ENCODE data around the gene PI4KB.

PI4KB gene

DNA sequence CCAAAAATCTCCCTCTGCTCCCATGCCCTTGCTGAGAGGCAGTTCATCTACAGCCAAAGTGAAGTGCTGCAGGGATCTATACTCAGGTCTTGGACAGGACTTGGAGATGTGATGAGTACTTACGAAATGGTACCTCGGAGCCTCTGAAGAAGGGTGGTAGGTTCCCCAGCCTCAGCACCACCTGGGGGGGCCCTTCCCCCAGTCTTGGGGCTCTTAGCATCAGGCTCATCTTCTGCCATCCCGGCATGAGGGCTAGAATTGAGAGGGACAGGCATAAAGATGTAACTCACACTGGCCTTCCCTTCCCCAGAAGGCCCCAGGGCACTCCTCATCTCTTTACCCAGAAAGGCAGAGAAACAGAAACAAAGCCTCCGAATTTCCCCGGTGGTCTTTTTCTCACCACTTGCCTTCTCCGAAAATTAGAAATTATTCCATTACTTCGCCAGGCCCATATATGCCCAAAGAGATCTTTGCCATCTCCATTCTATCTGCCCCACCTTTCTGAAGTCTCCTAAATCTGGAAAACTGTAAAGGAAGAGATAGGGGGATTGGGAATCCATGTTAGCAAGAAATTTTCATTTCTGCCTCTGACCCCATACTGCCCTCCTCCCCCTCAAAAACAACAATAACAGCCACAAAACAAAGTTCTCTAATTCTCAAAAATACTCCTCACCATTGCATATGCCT lies 19.0 kb upstream of the PI4KB start:
- peak overlapping the region; percentile 78 for H2BK12ac ChIP-seq (ENCODE audit: low read length)
- H2AFZ ChIP-seq (ENCODE audit: low read length): peak overlapping the region; percentile 86
- peak overlapping the region; percentile 63 for H3K9ac ChIP-seq (ENCODE audit: low read depth, low read length, poor library complexity)
- peak overlapping the region; percentile 99 for H3K27ac ChIP-seq (replicated peaks; ENCODE audit: low read length)
- H4K91ac ChIP-seq (ENCODE audit: low read depth, low read length, poor library complexity): no peak overlapping the region
- peaks cover 31 to 40% of the 10 kb centered on the region in 2 donors for H3K36me3 ChIP-seq (replicated peaks in 1 of 2; ENCODE audit: control insufficient read depth in 2 of 2, insufficient read depth in 2 of 2, low read length in 2 of 2)
- H3K27me3 ChIP-seq (ENCODE audit: control insufficient read depth in 3 of 3, insufficient read depth in 3 of 3, low read depth in 1 of 3, low read length in 3 of 3): no peaks in the 10 kb centered on the region
- H2AK5ac ChIP-seq (ENCODE audit: low read depth, low read length): peak overlapping the region; percentile 76
- H3K9me3 ChIP-seq (replicated peaks in 1 of 2; ENCODE audit: control insufficient read depth in 2 of 2, insufficient read depth in 1 of 2, low read depth in 1 of 2, low read length in 2 of 2): no peaks in the 10 kb centered on the region
- H2BK120ac ChIP-seq (ENCODE audit: low read depth, low read length): no peak overlapping the region
- no peak overlapping the region for H3K4ac ChIP-seq (ENCODE audit: low read length)
- H3K23ac ChIP-seq (ENCODE audit: low read depth, low read length, poor library complexity): no peak overlapping the region
- peak overlapping the region; percentile 59 for H3K4me2 ChIP-seq (ENCODE audit: insufficient read depth, low read length, poor library complexity, severe bottlenecking)
- no peak overlapping the region for H4K8ac ChIP-seq (ENCODE audit: low read depth, low read length)
- peaks cover 12 to 14% of the 10 kb centered on the region in 2 donors for H3K4me1 ChIP-seq (ENCODE audit: control insufficient read depth in 2 of 2, insufficient read depth in 1 of 2, low read depth in 1 of 2, low read length in 2 of 2)
- H3K4me3 ChIP-seq (ENCODE audit: low read length in 2 of 2): peak overlapping the region; percentile 62 to 74
- H2BK15ac ChIP-seq (ENCODE audit: low read length): no peak overlapping the region
- peak overlapping the region; percentile 46 for H2BK5ac ChIP-seq (ENCODE audit: low read length)
- no peak for DNase-seq (ENCODE audit: low spot score)
- H3K14ac ChIP-seq (ENCODE audit: low read length): no peak overlapping the region
- peak overlapping the region; percentile 51 for H3K18ac ChIP-seq (ENCODE audit: low read length)
- no CpG with 5 or more reads among the region's 7 CpGs for WGBS, 2 donors (ENCODE audit: extremely low coverage in 2 of 2, insufficient read length in 2 of 2, insufficient replicate concordance in 1 of 2)
- peaks cover 6% of the 10 kb centered on the region for H3K79me1 ChIP-seq (ENCODE audit: low read depth, low read length)

DNA sequence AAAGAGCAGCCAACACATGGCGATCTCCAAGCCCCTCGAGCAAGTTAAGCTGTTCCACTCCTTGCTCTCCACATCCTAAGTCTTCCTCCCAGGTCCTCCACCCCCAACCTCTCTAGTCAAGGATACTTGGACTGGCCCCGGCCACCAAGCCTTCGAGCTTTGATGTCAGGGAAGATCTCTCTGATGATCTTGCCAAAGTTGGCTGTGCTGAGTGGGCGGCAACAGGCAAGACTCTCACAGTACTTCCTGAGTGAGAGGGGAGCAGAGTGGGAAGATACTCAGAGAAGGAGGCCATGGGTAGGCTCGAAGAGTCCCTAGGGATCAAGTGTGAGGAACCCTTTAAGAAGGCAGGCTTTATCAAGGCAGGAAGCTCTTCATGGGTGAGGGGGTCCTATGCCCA lies 17.1 kb upstream of the PI4KB start:
- no peak overlapping the region for H3K18ac ChIP-seq (ENCODE audit: low read length)
- peaks cover 6% of the 10 kb centered on the region for H3K79me1 ChIP-seq (ENCODE audit: low read depth, low read length)
- H2BK12ac ChIP-seq (ENCODE audit: low read length): no peak overlapping the region
- no peak overlapping the region for H2BK15ac ChIP-seq (ENCODE audit: low read length)
- H2AK5ac ChIP-seq (ENCODE audit: low read depth, low read length): no peak overlapping the region
- H3K27me3 ChIP-seq (ENCODE audit: control insufficient read depth in 3 of 3, insufficient read depth in 3 of 3, low read depth in 1 of 3, low read length in 3 of 3): no peaks in the 10 kb centered on the region
- H3K4me2 ChIP-seq (ENCODE audit: insufficient read depth, low read length, poor library complexity, severe bottlenecking): no peak overlapping the region
- no peak overlapping the region for H3K27ac ChIP-seq (replicated peaks; ENCODE audit: low read length)
- H3K36me3 ChIP-seq (replicated peaks in 1 of 2; ENCODE audit: control insufficient read depth in 2 of 2, insufficient read depth in 2 of 2, low read length in 2 of 2): peaks cover 31 to 45% of the 10 kb centered on the region in 2 donors
- no peak overlapping the region for H3K4me3 ChIP-seq (ENCODE audit: low read length in 2 of 2)
- H3K9ac ChIP-seq (ENCODE audit: low read depth, low read length, poor library complexity): no peak overlapping the region
- H2BK5ac ChIP-seq (ENCODE audit: low read length): no peak overlapping the region
- H2BK120ac ChIP-seq (ENCODE audit: low read depth, low read length): no peak overlapping the region
- no peaks in the 10 kb centered on the region for H3K9me3 ChIP-seq (replicated peaks in 1 of 2; ENCODE audit: control insufficient read depth in 2 of 2, insufficient read depth in 1 of 2, low read depth in 1 of 2, low read length in 2 of 2)
- no peak overlapping the region for H4K8ac ChIP-seq (ENCODE audit: low read depth, low read length)
- no peak overlapping the region for H3K23ac ChIP-seq (ENCODE audit: low read depth, low read length, poor library complexity)
- peaks cover 14% of the 10 kb centered on the region in 2 donors for H3K4me1 ChIP-seq (ENCODE audit: control insufficient read depth in 2 of 2, insufficient read depth in 1 of 2, low read depth in 1 of 2, low read length in 2 of 2)
- no peak overlapping the region for H3K14ac ChIP-seq (ENCODE audit: low read length)
- WGBS, 2 donors (ENCODE audit: extremely low coverage in 2 of 2, insufficient read length in 2 of 2, insufficient replicate concordance in 1 of 2): no CpG with 5 or more reads among the region's 6 CpGs
- no peak overlapping the region for H2AFZ ChIP-seq (ENCODE audit: low read length)
- no peak overlapping the region for H3K4ac ChIP-seq (ENCODE audit: low read length)
- no peak for DNase-seq (ENCODE audit: low spot score)
- H4K91ac ChIP-seq (ENCODE audit: low read depth, low read length, poor library complexity): no peak overlapping the region

DNA sequence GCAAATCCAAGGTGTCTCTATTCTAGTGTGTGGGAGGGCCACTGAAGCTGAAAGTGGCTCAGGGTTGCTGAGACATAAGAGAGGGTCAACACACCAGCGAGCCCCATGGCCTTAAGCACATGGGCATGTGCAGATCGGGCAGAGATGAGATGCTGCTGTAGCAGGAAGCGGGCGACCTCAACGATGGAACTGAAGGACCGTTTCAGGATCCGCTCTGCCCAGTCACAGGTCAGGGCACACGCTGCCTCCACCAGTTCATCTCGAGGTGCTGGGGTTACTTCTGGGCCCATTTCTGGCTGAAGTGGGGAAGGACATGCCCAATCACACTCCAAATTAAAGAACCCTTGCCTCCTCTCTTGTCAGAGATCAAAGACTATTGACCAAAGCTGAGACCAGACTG lies 16.4 kb upstream of the PI4KB start:
- H2BK5ac ChIP-seq (ENCODE audit: low read length): no peak overlapping the region
- WGBS, 2 donors (ENCODE audit: extremely low coverage in 2 of 2, insufficient read length in 2 of 2, insufficient replicate concordance in 1 of 2): no CpG with 5 or more reads among the region's 9 CpGs
- no peak for DNase-seq (ENCODE audit: low spot score)
- no peak overlapping the region for H3K27ac ChIP-seq (replicated peaks; ENCODE audit: low read length)
- no peak overlapping the region for H2AFZ ChIP-seq (ENCODE audit: low read length)
- H2AK5ac ChIP-seq (ENCODE audit: low read depth, low read length): no peak overlapping the region
- H3K79me1 ChIP-seq (ENCODE audit: low read depth, low read length): peaks cover 6% of the 10 kb centered on the region
- H4K91ac ChIP-seq (ENCODE audit: low read depth, low read length, poor library complexity): no peak overlapping the region
- H3K9me3 ChIP-seq (replicated peaks in 1 of 2; ENCODE audit: control insufficient read depth in 2 of 2, insufficient read depth in 1 of 2, low read depth in 1 of 2, low read length in 2 of 2): no peaks in the 10 kb centered on the region
- H3K18ac ChIP-seq (ENCODE audit: low read length): no peak overlapping the region
- no peak overlapping the region for H3K9ac ChIP-seq (ENCODE audit: low read depth, low read length, poor library complexity)
- no peak overlapping the region for H2BK12ac ChIP-seq (ENCODE audit: low read length)
- no peak overlapping the region for H3K23ac ChIP-seq (ENCODE audit: low read depth, low read length, poor library complexity)
- peaks cover 31 to 45% of the 10 kb centered on the region in 2 donors for H3K36me3 ChIP-seq (replicated peaks in 1 of 2; ENCODE audit: control insufficient read depth in 2 of 2, insufficient read depth in 2 of 2, low read length in 2 of 2)
- H4K8ac ChIP-seq (ENCODE audit: low read depth, low read length): no peak overlapping the region
- no peak overlapping the region for H3K4me2 ChIP-seq (ENCODE audit: insufficient read depth, low read length, poor library complexity, severe bottlenecking)
- no peak overlapping the region for H3K4ac ChIP-seq (ENCODE audit: low read length)
- H2BK120ac ChIP-seq (ENCODE audit: low read depth, low read length): no peak overlapping the region
- peaks cover 14% of the 10 kb centered on the region in 2 donors for H3K4me1 ChIP-seq (ENCODE audit: control insufficient read depth in 2 of 2, insufficient read depth in 1 of 2, low read depth in 1 of 2, low read length in 2 of 2)
- H3K14ac ChIP-seq (ENCODE audit: low read length): no peak overlapping the region
- no peaks in the 10 kb centered on the region for H3K27me3 ChIP-seq (ENCODE audit: control insufficient read depth in 3 of 3, insufficient read depth in 3 of 3, low read depth in 1 of 3, low read length in 3 of 3)
- no peak overlapping the region for H2BK15ac ChIP-seq (ENCODE audit: low read length)
- H3K4me3 ChIP-seq (ENCODE audit: low read length in 2 of 2): peak overlapping the region in 1 of 2 donors; percentile 31

DNA sequence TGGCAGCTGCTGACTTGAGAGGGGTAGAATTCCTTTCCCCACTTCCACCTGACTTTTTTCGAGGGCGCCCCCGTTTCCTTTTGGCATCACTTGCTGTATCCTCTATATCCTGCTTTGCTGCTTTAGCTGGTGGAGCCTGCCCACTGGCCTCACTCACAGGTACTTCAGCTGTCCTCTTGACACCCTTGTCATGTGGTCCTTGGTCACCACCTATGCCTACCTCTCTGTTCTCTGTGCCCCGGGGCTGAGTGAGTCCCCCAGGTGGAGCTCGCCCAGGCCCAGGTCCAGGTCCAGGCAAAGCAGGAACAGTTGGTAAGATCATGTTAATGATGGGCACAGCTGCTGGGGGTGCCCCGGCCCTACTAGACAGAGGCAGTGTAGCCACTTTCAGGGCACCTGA lies 15.4 kb upstream of the PI4KB start:
- Histone ChIP-seq H2BK120ac (ENCODE audit: low read depth, low read length) (peak overlapping the region; percentile 4), H3K18ac (ENCODE audit: low read length) (no peak overlapping the region), H3K23ac (ENCODE audit: low read depth, low read length, poor library complexity) (no peak overlapping the region), H4K8ac (ENCODE audit: low read depth, low read length) (no peak overlapping the region), H3K27ac (replicated peaks; ENCODE audit: low read length) (no peak overlapping the region), H3K36me3 (replicated peaks in 1 of 2; ENCODE audit: control insufficient read depth in 2 of 2, insufficient read depth in 2 of 2, low read length in 2 of 2) (peaks cover 31 to 45% of the 10 kb centered on the region in 2 donors), H2BK15ac (ENCODE audit: low read length) (no peak overlapping the region), H3K4me1 (ENCODE audit: control insufficient read depth in 2 of 2, insufficient read depth in 1 of 2, low read depth in 1 of 2, low read length in 2 of 2) (peaks cover 7 to 8% of the 10 kb centered on the region in 2 donors), H2BK12ac (ENCODE audit: low read length) (no peak overlapping the region), H3K4me2 (ENCODE audit: insufficient read depth, low read length, poor library complexity, severe bottlenecking) (no peak overlapping the region), H3K27me3 (ENCODE audit: control insufficient read depth in 3 of 3, insufficient read depth in 3 of 3, low read depth in 1 of 3, low read length in 3 of 3) (no peaks in the 10 kb centered on the region), H2BK5ac (ENCODE audit: low read length) (no peak overlapping the region), H4K91ac (ENCODE audit: low read depth, low read length, poor library complexity) (no peak overlapping the region), H3K14ac (ENCODE audit: low read length) (no peak overlapping the region), H3K79me1 (ENCODE audit: low read depth, low read length) (peaks cover 6% of the 10 kb centered on the region), H3K9me3 (replicated peaks in 1 of 2; ENCODE audit: control insufficient read depth in 2 of 2, insufficient read depth in 1 of 2, low read depth in 1 of 2, low read length in 2 of 2) (no peaks in the 10 kb centered on the region), H3K9ac (ENCODE audit: low read depth, low read length, poor library complexity) (no peak overlapping the region), H3K4me3 (ENCODE audit: low read length in 2 of 2) (peak overlapping the region in 1 of 2 donors; percentile 35), H2AFZ (ENCODE audit: low read length) (no peak overlapping the region), H3K4ac (ENCODE audit: low read length) (no peak overlapping the region), H2AK5ac (ENCODE audit: low read depth, low read length) (no peak overlapping the region)
- WGBS, 2 donors (ENCODE audit: extremely low coverage in 2 of 2, insufficient read length in 2 of 2, insufficient replicate concordance in 1 of 2): no CpG with 5 or more reads among the region's 6 CpGs
- no peak for DNase-seq (ENCODE audit: low spot score)

Measured in neuronal stem cell (in vitro differentiated cells).